Caco-2 (cell line): ENCODE results near the gene PLEK2. TPM values are rescaled to one million over a fixed set of nuclear protein-coding genes. Genes with fewer than 3 reads are reported as not detected.
A peak's percentile ranks its signal among the peaks of the same experiment; 100 is the strongest.

Experiments
- BruUV-seq: library from RNA; stranded (reverse); fragments of 400-500 nt; replicated peaks from 2 replicates; lab custom pipeline; 2021; lab: Mats Ljungman, UMichigan
- CTCF ChIA-PET: fragments of 300-600 bp; sonication (Branson Sonifier 250); formaldehyde crosslinking; loops from one replicate; lab custom pipeline; 2022; ENCODE audit warnings: antibody characterized with exemption; lab: Charles Lee
- POLR2A ChIA-PET: fragments of 300-600 bp; sonication (Branson Sonifier 250); formaldehyde crosslinking; loops from one replicate; lab custom pipeline; 2022; ENCODE audit warnings: antibody characterized with exemption; lab: Charles Lee
- DNase-seq, 2 experiments: peaks; one replicate each; pipeline versions ENCODE4 v3.0.0 to v3.0.0-alpha.2; 2020 to 2022
- H3K27me3 ChIP-seq: replicated peaks from 2 replicates; pipeline ENCODE4 v1.6.0; 2011; ENCODE audit warnings: low read length; ENCODE audit not compliant: control insufficient read depth, insufficient read depth
- H3K36me3 ChIP-seq: 2 replicates; pipeline ENCODE4 v1.5.1; 2011; ENCODE audit warnings: low read length; ENCODE audit not compliant: control insufficient read depth, insufficient read depth
- H3K4me1 ChIP-seq: fragments of 250-450 bp; sonication (Bioruptor Pico); 2 replicates; pipeline ENCODE4 v1.5.1; 2020; ENCODE audit warnings: mild to moderate bottlenecking
- H3K4me3 ChIP-seq: 2 replicates; pipeline ENCODE4 v1.5.1; 2011; ENCODE audit warnings: low read depth, mild to moderate bottlenecking, control low read depth, low read length
- H3K9me3 ChIP-seq: fragments of 250-450 bp; sonication (Bioruptor Pico); 2 replicates; pipeline ENCODE4 v1.5.1; 2020; ENCODE audit warnings: mild to moderate bottlenecking, moderate library complexity
- H3K27ac Mint-ChIP-seq: one replicate; pipeline ENCODE4 v1.8.0; 2022; ENCODE audit warnings: mixed read lengths; ENCODE audit not compliant: unreplicated experiment
- H3K27me3 Mint-ChIP-seq: one replicate; pipeline ENCODE4 v1.8.0; 2022; ENCODE audit warnings: mixed read lengths; ENCODE audit not compliant: insufficient read depth, unreplicated experiment
- H3K36me3 Mint-ChIP-seq: one replicate; pipeline ENCODE4 v1.8.0; 2022; ENCODE audit warnings: mild to moderate bottlenecking, mixed read lengths; ENCODE audit not compliant: insufficient read depth, unreplicated experiment
- H3K4me1 Mint-ChIP-seq: one replicate; pipeline ENCODE4 v1.8.0; 2022; ENCODE audit warnings: low read depth, mixed read lengths; ENCODE audit not compliant: unreplicated experiment
- H3K4me3 Mint-ChIP-seq: one replicate; pipeline ENCODE4 v1.8.0; 2022; ENCODE audit warnings: mild to moderate bottlenecking, moderate library complexity, mixed read lengths; ENCODE audit not compliant: unreplicated experiment
- H3K9me3 Mint-ChIP-seq: one replicate; pipeline ENCODE4 v1.8.0; 2022; ENCODE audit warnings: mixed read lengths; ENCODE audit not compliant: unreplicated experiment
- intact Hi-C: fragments of 100-400 bp; cut with micrococcal nuclease; formaldehyde crosslinking; loops from one replicate; pipeline ENCODE4 v1.10.0; 2022; ENCODE audit not compliant: unreplicated experiment
- total RNA-seq: library from RNA; stranded (reverse); gene quantifications from 2 replicates; pipeline ENCODE4 v1.2.3, GENCODE V29; 2022
- TF ChIP-seq, protein P1 (sequence below), 2 experiments: fragments of 200-600 bp in 1 of 2; IDR thresholded peaks; 1 replicate in 1 of 2; 2 replicates in 1 of 2; pipeline versions ENCODE4 v1.5.1 to v1.8.0; 2011 to 2022; ENCODE audit warnings: antibody characterized with exemption in 1 of 2, control low read depth in 1 of 2, inconsistent platforms in 1 of 2, low read depth in 1 of 2, low read length in 1 of 2, mild to moderate bottlenecking in 1 of 2, moderate library complexity in 1 of 2; ENCODE audit not compliant: insufficient read depth in 1 of 2, severe bottlenecking in 1 of 2, unreplicated experiment in 1 of 2

The PLEK2 gene
- total RNA-seq, 1 experiment from 2014 or later = 36.5 TPM

DNA sequence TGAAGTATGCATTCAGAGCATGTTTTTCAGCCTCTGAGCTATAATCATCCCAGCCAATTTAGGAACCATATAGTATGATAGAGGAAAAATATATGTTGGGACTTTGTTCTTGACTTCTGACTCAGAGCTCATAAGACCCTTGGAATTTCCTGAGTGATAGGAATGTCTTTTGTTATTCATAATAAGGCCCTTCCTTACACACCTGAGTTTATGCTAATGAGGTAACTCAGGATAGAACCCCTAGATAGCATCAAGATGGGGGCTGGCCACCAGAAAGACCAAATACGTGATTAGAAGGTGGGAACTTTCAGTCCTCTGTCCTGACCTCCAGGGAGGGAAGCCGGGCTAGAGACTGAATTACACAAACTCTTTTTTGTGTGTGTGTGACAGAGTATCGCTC is 32.4 kb upstream of the PLEK2 start:
- peak overlapping the region; percentile 43 for H3K27ac Mint-ChIP-seq

GRCh38 chr14:67442139-67442906 is 30.4 kb upstream of the PLEK2 start:
- Mint-ChIP-seq H3K4me1 (peaks cover 37% of the 10 kb centered on the region), H3K27ac (peak overlapping the region; percentile 43), H3K9me3 (no peaks in the 10 kb centered on the region), H3K4me3 (no peak overlapping the region), H3K36me3 (no peaks in the 10 kb centered on the region), H3K27me3 (no peaks in the 10 kb centered on the region)
- TF ChIP-seq, protein P1, sequence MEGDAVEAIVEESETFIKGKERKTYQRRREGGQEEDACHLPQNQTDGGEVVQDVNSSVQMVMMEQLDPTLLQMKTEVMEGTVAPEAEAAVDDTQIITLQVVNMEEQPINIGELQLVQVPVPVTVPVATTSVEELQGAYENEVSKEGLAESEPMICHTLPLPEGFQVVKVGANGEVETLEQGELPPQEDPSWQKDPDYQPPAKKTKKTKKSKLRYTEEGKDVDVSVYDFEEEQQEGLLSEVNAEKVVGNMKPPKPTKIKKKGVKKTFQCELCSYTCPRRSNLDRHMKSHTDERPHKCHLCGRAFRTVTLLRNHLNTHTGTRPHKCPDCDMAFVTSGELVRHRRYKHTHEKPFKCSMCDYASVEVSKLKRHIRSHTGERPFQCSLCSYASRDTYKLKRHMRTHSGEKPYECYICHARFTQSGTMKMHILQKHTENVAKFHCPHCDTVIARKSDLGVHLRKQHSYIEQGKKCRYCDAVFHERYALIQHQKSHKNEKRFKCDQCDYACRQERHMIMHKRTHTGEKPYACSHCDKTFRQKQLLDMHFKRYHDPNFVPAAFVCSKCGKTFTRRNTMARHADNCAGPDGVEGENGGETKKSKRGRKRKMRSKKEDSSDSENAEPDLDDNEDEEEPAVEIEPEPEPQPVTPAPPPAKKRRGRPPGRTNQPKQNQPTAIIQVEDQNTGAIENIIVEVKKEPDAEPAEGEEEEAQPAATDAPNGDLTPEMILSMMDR (IDR thresholded peaks at IDR 0.05; ENCODE audit: insufficient read depth in 1 of 2, low read depth in 1 of 2, low read length in 1 of 2, severe bottlenecking in 1 of 2, unreplicated experiment in 1 of 2) = no peak
- no peaks in the 10 kb centered on the region for H3K36me3 ChIP-seq
- peaks cover 62% of the 10 kb centered on the region for H3K4me1 ChIP-seq
- BruUV-seq = no TSS peak
- no peak for DNase-seq
- no peaks in the 10 kb centered on the region for H3K27me3 ChIP-seq
- H3K9me3 ChIP-seq = no peaks in the 10 kb centered on the region
- ChIA-PET POLR2A (no interaction called here), CTCF (interaction anchor here (1.0 kb wide), 1 partner anchor 13 kb away, joined by 8 read pairs; no protein-coding TSS in a partner anchor)
- no peak overlapping the region for H3K4me3 ChIP-seq
- intact Hi-C loops = no loop called here

More for the DNA sequence above, 32.4 kb upstream of the PLEK2 start:
- CTCF ChIA-PET = interaction anchor here (1.0 to 3.2 kb wide), 2 partner anchors 17 to 127 kb away, joined by 3 to 20 read pairs; no protein-coding TSS in a partner anchor
- H3K36me3 ChIP-seq = no peaks in the 10 kb centered on the region
- no peaks in the 10 kb centered on the region for H3K9me3 ChIP-seq
- BruUV-seq = no TSS peak
- no peaks in the 10 kb centered on the region for H3K9me3 Mint-ChIP-seq
- POLR2A ChIA-PET = interaction anchor here (0.6 kb wide), 1 partner anchor 89 kb away, joined by 5 read pairs; the partner anchor contains the start of gene PLEKHH1
- TF ChIP-seq, protein P1 (IDR thresholded peaks at IDR 0.05; ENCODE audit: insufficient read depth in 1 of 2, low read depth in 1 of 2, low read length in 1 of 2, severe bottlenecking in 1 of 2, unreplicated experiment in 1 of 2) = no peak
- H3K4me1 Mint-ChIP-seq = peaks cover 35% of the 10 kb centered on the region
- H3K4me3 Mint-ChIP-seq = no peak overlapping the region
- H3K27me3 ChIP-seq = no peaks in the 10 kb centered on the region
- no peak overlapping the region for H3K4me3 ChIP-seq
- DNase-seq = no peak
- H3K4me1 ChIP-seq = peaks cover 65% of the 10 kb centered on the region
- H3K36me3 Mint-ChIP-seq = no peaks in the 10 kb centered on the region
- no peaks in the 10 kb centered on the region for H3K27me3 Mint-ChIP-seq
- intact Hi-C loops = no loop called here

DNA sequence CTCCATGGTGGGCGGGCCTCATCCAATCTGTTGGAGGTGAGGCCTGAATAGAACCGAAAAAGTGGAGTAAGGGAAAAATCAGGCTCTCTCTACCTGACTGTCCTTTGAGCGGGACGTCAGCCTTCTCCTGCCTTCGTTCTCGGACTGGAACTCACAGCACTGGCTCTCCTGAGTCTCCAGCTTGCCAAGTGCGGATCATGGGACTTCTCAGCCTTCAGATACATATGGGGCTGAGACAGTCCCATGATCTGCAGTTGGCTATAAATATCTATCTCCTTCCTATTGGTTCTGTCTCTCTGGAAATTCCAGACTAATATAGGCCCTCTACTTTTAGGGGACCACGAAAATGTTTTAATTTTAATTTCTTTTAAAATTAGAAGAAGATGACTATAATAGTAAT is 29.7 kb upstream of the PLEK2 start:
- Mint-ChIP-seq H3K4me3 (no peak overlapping the region), H3K9me3 (no peaks in the 10 kb centered on the region), H3K27me3 (no peaks in the 10 kb centered on the region), H3K27ac (no peak overlapping the region), H3K36me3 (no peaks in the 10 kb centered on the region), H3K4me1 (peaks cover 37% of the 10 kb centered on the region)
- POLR2A ChIA-PET = no interaction called here
- no peaks in the 10 kb centered on the region for H3K9me3 ChIP-seq
- no peak for DNase-seq
- CTCF ChIA-PET = no interaction called here
- peaks cover 55% of the 10 kb centered on the region for H3K4me1 ChIP-seq
- BruUV-seq = no TSS peak
- TF ChIP-seq, protein P1 (IDR thresholded peaks at IDR 0.05; ENCODE audit: insufficient read depth in 1 of 2, low read depth in 1 of 2, low read length in 1 of 2, severe bottlenecking in 1 of 2, unreplicated experiment in 1 of 2) = no peak
- H3K27me3 ChIP-seq = no peaks in the 10 kb centered on the region
- intact Hi-C loops = no loop called here
- no peaks in the 10 kb centered on the region for H3K36me3 ChIP-seq
- H3K4me3 ChIP-seq = no peak overlapping the region
